GM23338 (cell line): Measurements from ENCODE around the gene NME3. TPM values are rescaled to one million over a fixed set of nuclear protein-coding genes. Genes with fewer than 3 reads are reported as not detected.

Source experiments
- ATAC-seq: fragments of 200-7000 bp; cut with Tn5 transposase; 3 replicates; pipeline ENCODE4 v1.9.1; 2020
- DNase-seq: peaks from one replicate; pipeline ENCODE4 v3.0.0-alpha.2; 2015; ENCODE audit warnings: low spot score
- H2AFZ ChIP-seq: fragments of 200-600 bp; sonication (generic); 2 replicates; pipeline ENCODE4 v1.8.0; 2016; ENCODE audit warnings: antibody characterized with exemption, mild to moderate bottlenecking, moderate library complexity
- H3F3A ChIP-seq: fragments of 200-600 bp; sonication (generic); replicated peaks from 2 replicates; pipeline ENCODE4 v1.8.0; 2017; ENCODE audit warnings: antibody characterized with exemption, mixed run types, low read depth
- H3K27ac ChIP-seq: fragments of 200-600 bp; sonication (generic); 2 replicates; pipeline ENCODE4 v1.6.1; 2016; ENCODE audit warnings: low read depth
- H3K27me3 ChIP-seq: fragments of 200-600 bp; sonication (generic); 2 replicates; pipeline ENCODE4 v1.8.0; 2016; ENCODE audit warnings: mild to moderate bottlenecking, mixed run types, moderate library complexity; ENCODE audit not compliant: insufficient read depth
- H3K36me3 ChIP-seq: fragments of 200-600 bp; sonication (generic); 2 replicates; pipeline ENCODE4 v1.8.0; 2016; ENCODE audit warnings: mild to moderate bottlenecking; ENCODE audit not compliant: insufficient read depth
- H3K4me1 ChIP-seq: fragments of 200-600 bp; sonication (generic); 2 replicates; pipeline ENCODE4 v1.8.0; 2016; ENCODE audit warnings: mild to moderate bottlenecking, moderate library complexity; ENCODE audit not compliant: insufficient read depth
- H3K4me2 ChIP-seq: fragments of 200-600 bp; sonication (generic); 2 replicates; pipeline ENCODE4 v1.7.1; 2017; ENCODE audit warnings: mixed run types
- H3K4me3 ChIP-seq: fragments of 200-600 bp; sonication (generic); 2 replicates; pipeline ENCODE4 v1.6.1; 2016; ENCODE audit warnings: mixed run types
- H3K79me2 ChIP-seq: fragments of 200-600 bp; sonication (generic); replicated peaks from 2 replicates; pipeline ENCODE4 v1.8.0; 2017; ENCODE audit warnings: mild to moderate bottlenecking; ENCODE audit not compliant: insufficient read depth
- H3K9me2 ChIP-seq: fragments of 200-600 bp; sonication (generic); 2 replicates; pipeline ENCODE4 v1.8.0; 2017; ENCODE audit not compliant: insufficient read depth
- H4K20me1 ChIP-seq: fragments of 200-600 bp; sonication (generic); replicated peaks from 2 replicates; pipeline ENCODE4 v1.8.0; 2017; ENCODE audit warnings: mild to moderate bottlenecking; ENCODE audit not compliant: insufficient read depth
- H3K27ac Mint-ChIP-seq: 2 replicates; pipeline ENCODE4 v1.8.0; 2020; ENCODE audit warnings: inconsistent platforms, mild to moderate bottlenecking, moderate library complexity, mixed read lengths
- H3K27me3 Mint-ChIP-seq: 3 replicates; pipeline ENCODE4 v1.8.0; 2022; ENCODE audit warnings: low read depth, mild to moderate bottlenecking, moderate library complexity, mixed read lengths, inconsistent platforms; ENCODE audit not compliant: insufficient read depth, poor library complexity
- H3K36me3 Mint-ChIP-seq: 3 replicates; pipeline ENCODE4 v1.8.0; 2021; ENCODE audit warnings: low read depth, mild to moderate bottlenecking, inconsistent platforms, moderate library complexity, mixed read lengths
- H3K4me1 Mint-ChIP-seq: 3 replicates; pipeline ENCODE4 v1.8.0; 2020; ENCODE audit warnings: mild to moderate bottlenecking, inconsistent platforms, mixed read lengths
- H3K4me3 Mint-ChIP-seq: 3 replicates; pipeline ENCODE4 v1.8.0; 2021; ENCODE audit warnings: moderate library complexity, mild to moderate bottlenecking, inconsistent platforms, mixed read lengths
- H3K9me3 Mint-ChIP-seq: 3 replicates; pipeline ENCODE4 v1.8.0; 2020; ENCODE audit warnings: moderate library complexity, mild to moderate bottlenecking, inconsistent platforms, mixed read lengths
- CREB1 ChIP-seq: fragments of 250-450 bp; sonication (Bioruptor Pico); IDR thresholded peaks from 2 replicates; pipeline ENCODE4 v1.5.0; 2020; ENCODE audit warnings: low read depth, mild to moderate bottlenecking, moderate library complexity
- ETS1 ChIP-seq: IDR thresholded peaks from 2 replicates; pipeline ENCODE4 v1.6.1; 2016; ENCODE audit warnings: antibody characterized with exemption
- EZH2 ChIP-seq: fragments of 200-600 bp; sonication (generic); IDR thresholded peaks from one replicate; pipeline ENCODE4 v1.8.0; 2017; ENCODE audit warnings: antibody characterized with exemption, mild to moderate bottlenecking, low read depth; ENCODE audit not compliant: unreplicated experiment
- EZH2phosphoT487 ChIP-seq: fragments of 200-600 bp; sonication (generic); IDR thresholded peaks from one replicate; pipeline ENCODE4 v1.8.1; 2018; ENCODE audit warnings: antibody characterized with exemption; ENCODE audit not compliant: unreplicated experiment
- JUNB ChIP-seq: IDR thresholded peaks from one replicate; pipeline ENCODE4 v1.6.1; 2016; ENCODE audit warnings: antibody characterized with exemption; ENCODE audit not compliant: unreplicated experiment
- NANOG ChIP-seq: IDR thresholded peaks from 2 replicates; pipeline ENCODE4 v1.6.1; 2016; ENCODE audit warnings: antibody characterized with exemption, borderline replicate concordance
- POLR2AphosphoS5 ChIP-seq: IDR thresholded peaks from 2 replicates; pipeline ENCODE4 v1.6.1; 2016; ENCODE audit warnings: antibody characterized with exemption, low read depth
- REST ChIP-seq: IDR thresholded peaks from one replicate; pipeline ENCODE4 v1.6.1; 2018; ENCODE audit warnings: antibody characterized with exemption; ENCODE audit not compliant: unreplicated experiment
- STAT1 ChIP-seq: IDR thresholded peaks from one replicate; pipeline ENCODE4 v1.6.1; 2016; ENCODE audit warnings: antibody characterized with exemption; ENCODE audit not compliant: unreplicated experiment
- ZNF114 ChIP-seq: fragments of 250-450 bp; sonication (Bioruptor Pico); IDR thresholded peaks from 2 replicates; pipeline ENCODE4 v1.5.0; 2020; ENCODE audit warnings: mild to moderate bottlenecking, moderate library complexity
- ZNF331 ChIP-seq: fragments of 250-450 bp; sonication (Bioruptor Pico); IDR thresholded peaks from 2 replicates; pipeline ENCODE4 v1.5.0; 2020; ENCODE audit warnings: low read depth, mild to moderate bottlenecking, moderate library complexity
- polyA plus RNA-seq: library from polyadenylated mRNA; unstranded; fragments of >200 nt; fragmentation: Nextera tagmentation; extraction: Ambion mirVana; gene quantifications from 2 replicates; pipeline ENCODE4 v1.2.1, GENCODE V29; 2016
- total RNA-seq: library from RNA; depleted of rRNA; stranded (reverse); fragments of >200 nt; shearing (Covaris generic); gene quantifications from 2 replicates; pipeline ENCODE4 v1.2.3, GENCODE V29; 2014
- TF ChIP-seq, protein P1 (sequence below), 2 experiments: fragments of 200-600 bp in 1 of 2; sonication (generic) in 1 of 2; conservative IDR thresholded peaks; 2 replicates each; pipeline versions ENCODE4 v1.5.1 to v1.6.1; 2016 to 2017; ENCODE audit warnings: antibody characterized with exemption in 2 of 2, low read depth in 2 of 2, mild to moderate bottlenecking in 2 of 2, moderate library complexity in 1 of 2
- TF ChIP-seq, protein P2 (sequence below): fragments of 250-450 bp; sonication (Bioruptor Pico); IDR thresholded peaks from 2 replicates; pipeline ENCODE4 v1.5.0; 2020; ENCODE audit warnings: mild to moderate bottlenecking, moderate library complexity

NME3 gene
- total and polyA plus RNA-seq, 2 experiments from 2014 or later = 95.3 to 130 TPM

- Histone ChIP-seq H2AFZ (no peak overlapping the region), H3K9me2 (no peaks in the 10 kb centered on the region), H3F3A (no peaks in the 10 kb centered on the region), H3K79me2 (peaks cover 8% of the 10 kb centered on the region), H3K4me3 (no peak overlapping the region), H3K36me3 (no peaks in the 10 kb centered on the region), H3K27me3 (no peaks in the 10 kb centered on the region), H3K4me2 (no peak overlapping the region), H3K27ac (no peak overlapping the region), H4K20me1 (0 out of 2 replicates have a peak, but pooled peaks cover under 1% of the 10 kb centered on the region), H3K4me1 (no peaks in the 10 kb centered on the region)
- H3K36me3 Mint-ChIP-seq = peaks cover 5% of the 10 kb centered on the region; the same call in 1 of the 3 replicates
- no peaks in the 10 kb centered on the region for H3K4me1 Mint-ChIP-seq
- H3K9me3 Mint-ChIP-seq = peaks cover 2% of the 10 kb centered on the region; the same call in 1 of the 3 replicates
- DNase-seq (no peak), ATAC-seq (no peak)
- TF ChIP-seq POLR2AphosphoS5 = no peak
- no peak for TF ChIP-seq NANOG
- TF ChIP-seq, protein P1, sequence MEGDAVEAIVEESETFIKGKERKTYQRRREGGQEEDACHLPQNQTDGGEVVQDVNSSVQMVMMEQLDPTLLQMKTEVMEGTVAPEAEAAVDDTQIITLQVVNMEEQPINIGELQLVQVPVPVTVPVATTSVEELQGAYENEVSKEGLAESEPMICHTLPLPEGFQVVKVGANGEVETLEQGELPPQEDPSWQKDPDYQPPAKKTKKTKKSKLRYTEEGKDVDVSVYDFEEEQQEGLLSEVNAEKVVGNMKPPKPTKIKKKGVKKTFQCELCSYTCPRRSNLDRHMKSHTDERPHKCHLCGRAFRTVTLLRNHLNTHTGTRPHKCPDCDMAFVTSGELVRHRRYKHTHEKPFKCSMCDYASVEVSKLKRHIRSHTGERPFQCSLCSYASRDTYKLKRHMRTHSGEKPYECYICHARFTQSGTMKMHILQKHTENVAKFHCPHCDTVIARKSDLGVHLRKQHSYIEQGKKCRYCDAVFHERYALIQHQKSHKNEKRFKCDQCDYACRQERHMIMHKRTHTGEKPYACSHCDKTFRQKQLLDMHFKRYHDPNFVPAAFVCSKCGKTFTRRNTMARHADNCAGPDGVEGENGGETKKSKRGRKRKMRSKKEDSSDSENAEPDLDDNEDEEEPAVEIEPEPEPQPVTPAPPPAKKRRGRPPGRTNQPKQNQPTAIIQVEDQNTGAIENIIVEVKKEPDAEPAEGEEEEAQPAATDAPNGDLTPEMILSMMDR (conservative IDR thresholded peaks at IDR 0.05; ENCODE audit: low read depth in 2 of 2) = no peak
- TF ChIP-seq, protein P2, sequence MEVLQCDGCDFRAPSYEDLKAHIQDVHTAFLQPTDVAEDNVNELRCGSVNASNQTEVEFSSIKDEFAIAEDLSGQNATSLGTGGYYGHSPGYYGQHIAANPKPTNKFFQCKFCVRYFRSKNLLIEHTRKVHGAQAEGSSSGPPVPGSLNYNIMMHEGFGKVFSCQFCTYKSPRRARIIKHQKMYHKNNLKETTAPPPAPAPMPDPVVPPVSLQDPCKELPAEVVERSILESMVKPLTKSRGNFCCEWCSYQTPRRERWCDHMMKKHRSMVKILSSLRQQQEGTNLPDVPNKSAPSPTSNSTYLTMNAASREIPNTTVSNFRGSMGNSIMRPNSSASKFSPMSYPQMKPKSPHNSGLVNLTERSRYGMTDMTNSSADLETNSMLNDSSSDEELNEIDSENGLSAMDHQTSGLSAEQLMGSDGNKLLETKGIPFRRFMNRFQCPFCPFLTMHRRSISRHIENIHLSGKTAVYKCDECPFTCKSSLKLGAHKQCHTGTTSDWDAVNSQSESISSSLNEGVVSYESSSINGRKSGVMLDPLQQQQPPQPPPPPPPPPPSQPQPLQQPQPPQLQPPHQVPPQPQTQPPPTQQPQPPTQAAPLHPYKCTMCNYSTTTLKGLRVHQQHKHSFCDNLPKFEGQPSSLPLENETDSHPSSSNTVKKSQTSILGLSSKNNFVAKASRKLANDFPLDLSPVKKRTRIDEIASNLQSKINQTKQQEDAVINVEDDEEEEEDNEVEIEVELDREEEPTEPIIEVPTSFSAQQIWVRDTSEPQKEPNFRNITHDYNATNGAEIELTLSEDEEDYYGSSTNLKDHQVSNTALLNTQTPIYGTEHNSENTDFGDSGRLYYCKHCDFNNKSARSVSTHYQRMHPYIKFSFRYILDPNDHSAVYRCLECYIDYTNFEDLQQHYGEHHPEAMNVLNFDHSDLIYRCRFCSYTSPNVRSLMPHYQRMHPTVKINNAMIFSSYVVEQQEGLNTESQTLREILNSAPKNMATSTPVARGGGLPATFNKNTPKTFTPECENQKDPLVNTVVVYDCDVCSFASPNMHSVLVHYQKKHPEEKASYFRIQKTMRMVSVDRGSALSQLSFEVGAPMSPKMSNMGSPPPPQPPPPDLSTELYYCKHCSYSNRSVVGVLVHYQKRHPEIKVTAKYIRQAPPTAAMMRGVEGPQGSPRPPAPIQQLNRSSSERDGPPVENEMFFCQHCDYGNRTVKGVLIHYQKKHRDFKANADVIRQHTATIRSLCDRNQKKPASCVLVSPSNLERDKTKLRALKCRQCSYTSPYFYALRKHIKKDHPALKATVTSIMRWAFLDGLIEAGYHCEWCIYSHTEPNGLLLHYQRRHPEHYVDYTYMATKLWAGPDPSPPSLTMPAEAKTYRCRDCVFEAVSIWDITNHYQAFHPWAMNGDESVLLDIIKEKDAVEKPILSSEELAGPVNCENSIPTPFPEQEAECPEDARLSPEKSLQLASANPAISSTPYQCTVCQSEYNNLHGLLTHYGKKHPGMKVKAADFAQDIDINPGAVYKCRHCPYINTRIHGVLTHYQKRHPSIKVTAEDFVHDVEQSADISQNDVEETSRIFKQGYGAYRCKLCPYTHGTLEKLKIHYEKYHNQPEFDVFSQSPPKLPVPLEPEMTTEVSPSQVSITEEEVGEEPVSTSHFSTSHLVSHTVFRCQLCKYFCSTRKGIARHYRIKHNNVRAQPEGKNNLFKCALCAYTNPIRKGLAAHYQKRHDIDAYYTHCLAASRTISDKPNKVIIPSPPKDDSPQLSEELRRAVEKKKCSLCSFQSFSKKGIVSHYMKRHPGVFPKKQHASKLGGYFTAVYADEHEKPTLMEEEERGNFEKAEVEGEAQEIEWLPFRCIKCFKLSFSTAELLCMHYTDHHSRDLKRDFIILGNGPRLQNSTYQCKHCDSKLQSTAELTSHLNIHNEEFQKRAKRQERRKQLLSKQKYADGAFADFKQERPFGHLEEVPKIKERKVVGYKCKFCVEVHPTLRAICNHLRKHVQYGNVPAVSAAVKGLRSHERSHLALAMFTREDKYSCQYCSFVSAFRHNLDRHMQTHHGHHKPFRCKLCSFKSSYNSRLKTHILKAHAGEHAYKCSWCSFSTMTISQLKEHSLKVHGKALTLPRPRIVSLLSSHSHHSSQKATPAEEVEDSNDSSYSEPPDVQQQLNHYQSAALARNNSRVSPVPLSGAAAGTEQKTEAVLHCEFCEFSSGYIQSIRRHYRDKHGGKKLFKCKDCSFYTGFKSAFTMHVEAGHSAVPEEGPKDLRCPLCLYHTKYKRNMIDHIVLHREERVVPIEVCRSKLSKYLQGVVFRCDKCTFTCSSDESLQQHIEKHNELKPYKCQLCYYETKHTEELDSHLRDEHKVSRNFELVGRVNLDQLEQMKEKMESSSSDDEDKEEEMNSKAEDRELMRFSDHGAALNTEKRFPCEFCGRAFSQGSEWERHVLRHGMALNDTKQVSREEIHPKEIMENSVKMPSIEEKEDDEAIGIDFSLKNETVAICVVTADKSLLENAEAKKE (CRISPR knock-in tag) = no peak
- no peak for TF ChIP-seq ZNF114 (CRISPR knock-in tag)
- no peak for TF ChIP-seq EZH2phosphoT487
- TF ChIP-seq EZH2 = no peak
- TF ChIP-seq ZNF331 = no peak
- TF ChIP-seq CREB1 (CRISPR knock-in tag) = no peak
- no peak for TF ChIP-seq REST
- no peak for TF ChIP-seq JUNB
- no peak for TF ChIP-seq ETS1
- TF ChIP-seq STAT1 = no peak
- no peak overlapping the region for H3K27ac Mint-ChIP-seq
- H3K4me3 Mint-ChIP-seq = no peak overlapping the region
- H3K27me3 Mint-ChIP-seq = peaks cover 1% of the 10 kb centered on the region
Observed at GRCh38 chr16:1790611-1791255, 19.4 kb upstream of the NME3 start.
